SK-N-SH (cell line): ENCODE results near the gene SASH1. TPM values are rescaled to one million over a fixed set of nuclear protein-coding genes. Genes with fewer than 3 reads are reported as not detected.

ENCODE experiments used
- CTCF ChIA-PET: fragments of 300-600, 350-600 bp; formaldehyde crosslinking; extraction: SDS; loops from one replicate; lab custom pipeline; 2021; lab: Yijun Ruan, JAX
- POLR2A ChIA-PET: fragments of 350-600 bp; sonication (Branson Sonifier 250); formaldehyde crosslinking; extraction: SDS; loops from one replicate; lab custom pipeline; 2020; ENCODE audit warnings: antibody characterized with exemption, inconsistent platforms; lab: Yijun Ruan, JAX
- DNase-seq: peaks from one replicate; pipeline ENCODE4 v3.0.0; 2012
- H2AFZ ChIP-seq: fragments of 200-600 bp; sonication (generic); 2 replicates; pipeline ENCODE4 v1.8.1; 2016; ENCODE audit warnings: antibody characterized with exemption, mild to moderate bottlenecking, low read depth
- H3F3A ChIP-seq: fragments of 200-600 bp; sonication (generic); replicated peaks from 2 replicates; pipeline ENCODE3; 2016; ENCODE audit warnings: antibody characterized with exemption, mild to moderate bottlenecking; ENCODE audit not compliant: insufficient read depth
- H3K27ac ChIP-seq, 2 experiments: fragments of 200-500 bp in 1 of 2; fragments of 200-600 bp in 1 of 2; sonication (Bioruptor generic) in 1 of 2; sonication (generic), shearing (Covaris generic) in 1 of 2; 2 replicates each; pipeline versions ENCODE4 v1.5.1 to v1.6.1; 2014 to 2016; ENCODE audit warnings: low read depth in 2 of 2, inconsistent platforms in 1 of 2, low read length in 1 of 2, mild to moderate bottlenecking in 1 of 2, mixed read lengths in 1 of 2
- H3K27me3 ChIP-seq: fragments of 200-600 bp; sonication (generic), shearing (Covaris generic); 2 replicates; pipeline ENCODE4 v1.6.1; 2016; ENCODE audit warnings: mixed run types; ENCODE audit not compliant: insufficient read depth
- H3K36me3 ChIP-seq, 2 experiments: fragments of 200-500 bp in 1 of 2; fragments of 200-600 bp in 1 of 2; sonication (Bioruptor generic) in 1 of 2; sonication (generic) in 1 of 2; replicated peaks in 1 of 2; 2 replicates each; pipeline versions ENCODE3 to v1.5.1; 2014 to 2016; ENCODE audit warnings: low read length in 1 of 2, mild to moderate bottlenecking in 1 of 2; ENCODE audit not compliant: insufficient read depth in 2 of 2, control insufficient read depth in 1 of 2
- H3K4me1 ChIP-seq, 2 experiments: fragments of 200-500 bp in 1 of 2; fragments of 200-600 bp in 1 of 2; sonication (Bioruptor generic) in 1 of 2; sonication (generic), shearing (Covaris generic) in 1 of 2; 2 replicates each; pipeline versions ENCODE4 v1.5.1 to v1.6.1; 2014 to 2016; ENCODE audit warnings: low read depth in 1 of 2, low read length in 1 of 2, mixed run types in 1 of 2; ENCODE audit not compliant: insufficient read depth in 2 of 2, control insufficient read depth in 1 of 2
- H3K4me2 ChIP-seq: fragments of 200-600 bp; sonication (generic), shearing (Covaris generic); 2 replicates; pipeline ENCODE4 v1.6.1; 2017; ENCODE audit warnings: mixed run types
- H3K4me3 ChIP-seq, 2 experiments: fragments of 200-500 bp in 1 of 2; fragments of 200-600 bp in 1 of 2; sonication (Bioruptor generic) in 1 of 2; sonication (generic), shearing (Covaris generic) in 1 of 2; 2 replicates each; pipeline versions ENCODE4 v1.5.1 to v1.8.1; 2014 to 2016; ENCODE audit warnings: low read depth in 2 of 2, inconsistent platforms in 1 of 2, low read length in 1 of 2, mild to moderate bottlenecking in 1 of 2, mixed read lengths in 1 of 2, moderate library complexity in 1 of 2
- H3K79me2 ChIP-seq: fragments of 200-600 bp; sonication (generic); 2 replicates; pipeline ENCODE4 v1.8.1; 2017; ENCODE audit warnings: mild to moderate bottlenecking; ENCODE audit not compliant: insufficient read depth
- H3K9ac ChIP-seq: fragments of 200-600 bp; sonication (generic); 2 replicates; pipeline ENCODE4 v1.6.1; 2017; ENCODE audit warnings: mixed run types
- H3K9me2 ChIP-seq: fragments of 200-600 bp; sonication (generic); 2 replicates; pipeline ENCODE4 v1.6.1; 2017; ENCODE audit warnings: mixed run types
- H3K9me3 ChIP-seq: fragments of 200-600 bp; sonication (generic); 2 replicates; pipeline ENCODE4 v1.6.1; 2017; ENCODE audit warnings: mixed run types, mild to moderate bottlenecking, moderate library complexity
- H4K20me1 ChIP-seq: fragments of 200-600 bp; sonication (generic); 2 replicates; pipeline ENCODE4 v1.6.1; 2017; ENCODE audit warnings: mild to moderate bottlenecking, mixed run types; ENCODE audit not compliant: insufficient read depth
- ELF1 ChIP-seq: IDR thresholded peaks from 2 replicates; pipeline ENCODE4 v1.4.0; 2012
- EP300 ChIP-seq, 2 experiments: IDR thresholded peaks; 2 replicates each; pipeline versions ENCODE4 v1.4.0 to v1.6.1; 2012; ENCODE audit warnings: borderline replicate concordance in 1 of 2, low read depth in 1 of 2, low read length in 1 of 2
- FOSL2 ChIP-seq: IDR thresholded peaks from 2 replicates; pipeline ENCODE4 v1.4.0; 2012; ENCODE audit warnings: low read depth, mild to moderate bottlenecking, moderate library complexity, borderline replicate concordance
- GATA2 ChIP-seq: sonication (generic); formaldehyde crosslinking; IDR thresholded peaks from 2 replicates; pipeline ENCODE4 v1.5.0; 2020; ENCODE audit warnings: mild to moderate bottlenecking, missing genetic modification reagents
- JUND ChIP-seq: IDR thresholded peaks from 2 replicates; pipeline ENCODE4 v1.4.0; 2012
- NFIC ChIP-seq: IDR thresholded peaks from 2 replicates; pipeline ENCODE4 v1.4.0; 2012; ENCODE audit warnings: borderline replicate concordance
- NRF1 ChIP-seq: IDR thresholded peaks from 2 replicates; pipeline ENCODE4 v1.6.1; 2012; ENCODE audit warnings: low read depth, mild to moderate bottlenecking, low read length
- PBX3 ChIP-seq: IDR thresholded peaks from 2 replicates; pipeline ENCODE4; 2012
- REST ChIP-seq: IDR thresholded peaks from 2 replicates; pipeline ENCODE4 v1.6.1; 2012; ENCODE audit warnings: mild to moderate bottlenecking, low read depth, low read length, moderate library complexity
- RXRA ChIP-seq: IDR thresholded peaks from 2 replicates; pipeline ENCODE4 v1.4.0; 2012; ENCODE audit warnings: low read depth, mild to moderate bottlenecking, borderline replicate concordance
- TCF12 ChIP-seq: IDR thresholded peaks from 2 replicates; pipeline ENCODE4 v1.4.0; 2012
- WGBS: methylation state at CpG from one replicate; pipeline ENCODE4 v1.1.6; 2017; ENCODE audit warnings: low lambda C conversion rate; 5-methylcytosine and 5-hydroxymethylcytosine counted together
- polyA plus RNA-seq, 3 experiments: library from polyadenylated mRNA; depleted of rRNA; stranded (reverse); fragments of >200 nt; gene quantifications; 2 replicates each; pipeline ENCODE4 v1.2.3, GENCODE V29; 2012

Gene SASH1
- polyA plus RNA-seq, 1 of the 3 experiments (the other 2 are of a cell fraction), result 19.8 TPM

GRCh38 chr6:148414836-148415235, 72.2 kb downstream of the SASH1 start:
- WGBS, result 4% methylated on average over 3 of the region's 3 CpGs
- POLR2A ChIA-PET, result no interaction called here

More at GRCh38 chr6:148414836-148415235, 72.2 kb downstream of the SASH1 start:
- DNase-seq, result no peak
- H3F3A ChIP-seq, result peaks cover 8% of the 10 kb centered on the region
- peaks cover 0 to 6% of the 10 kb centered on the region in 2 experiments for H3K36me3 ChIP-seq
- H2AFZ ChIP-seq, result no peak overlapping the region
- H3K9me2 ChIP-seq, result no peaks in the 10 kb centered on the region
- 0 out of 2 replicates have a peak, but pooled peaks cover 3% of the 10 kb centered on the region for H4K20me1 ChIP-seq
- no peak overlapping the region for H3K4me3 ChIP-seq
- peaks cover 0 to 13% of the 10 kb centered on the region in 2 experiments; a peak in 1 of 4 replicates for H3K4me1 ChIP-seq
- H3K9me3 ChIP-seq, result no peaks in the 10 kb centered on the region
- peak overlapping the region in 1 of 2 experiments; percentile 63; a peak in 3 of 4 replicates for H3K27ac ChIP-seq
- H3K4me2 ChIP-seq, result no peak overlapping the region
- CTCF ChIA-PET, result no interaction called here
- TF ChIP-seq EP300 (IDR thresholded peaks at IDR 0.05; ENCODE audit: borderline replicate concordance in 1 of 2, low read depth in 1 of 2, low read length in 1 of 2) (0 out of 4 replicates have a peak, but pooled peaks of 1 of the 2 experiments have one; percentile 12), PBX3 (peak; percentile 56), GATA2 (CRISPR knock-in tag) (no peak), RXRA (0 out of 2 replicates have a peak, but pooled peaks have one; percentile 12), FOSL2 (peak; percentile 69), JUND (peak; percentile 79), NFIC (0 out of 2 replicates have a peak, but pooled peaks have one; percentile 29), REST (no peak), TCF12 (no peak), NRF1 (no peak), ELF1 (no peak)
- no peak overlapping the region for H3K9ac ChIP-seq
- H3K27me3 ChIP-seq, result no peaks in the 10 kb centered on the region
- peaks cover 82% of the 10 kb centered on the region for H3K79me2 ChIP-seq
